Measurements from ENCODE around the gene SUCNR1.

GRCh38 chr3:151852074-151852811 lies 21.2 kb upstream of the SUCNR1 start:
- no peak for TF ChIP-seq EZH2 (IDR thresholded peaks at IDR 0.05; ENCODE audit: low read depth)
- TF ChIP-seq, protein P1, sequence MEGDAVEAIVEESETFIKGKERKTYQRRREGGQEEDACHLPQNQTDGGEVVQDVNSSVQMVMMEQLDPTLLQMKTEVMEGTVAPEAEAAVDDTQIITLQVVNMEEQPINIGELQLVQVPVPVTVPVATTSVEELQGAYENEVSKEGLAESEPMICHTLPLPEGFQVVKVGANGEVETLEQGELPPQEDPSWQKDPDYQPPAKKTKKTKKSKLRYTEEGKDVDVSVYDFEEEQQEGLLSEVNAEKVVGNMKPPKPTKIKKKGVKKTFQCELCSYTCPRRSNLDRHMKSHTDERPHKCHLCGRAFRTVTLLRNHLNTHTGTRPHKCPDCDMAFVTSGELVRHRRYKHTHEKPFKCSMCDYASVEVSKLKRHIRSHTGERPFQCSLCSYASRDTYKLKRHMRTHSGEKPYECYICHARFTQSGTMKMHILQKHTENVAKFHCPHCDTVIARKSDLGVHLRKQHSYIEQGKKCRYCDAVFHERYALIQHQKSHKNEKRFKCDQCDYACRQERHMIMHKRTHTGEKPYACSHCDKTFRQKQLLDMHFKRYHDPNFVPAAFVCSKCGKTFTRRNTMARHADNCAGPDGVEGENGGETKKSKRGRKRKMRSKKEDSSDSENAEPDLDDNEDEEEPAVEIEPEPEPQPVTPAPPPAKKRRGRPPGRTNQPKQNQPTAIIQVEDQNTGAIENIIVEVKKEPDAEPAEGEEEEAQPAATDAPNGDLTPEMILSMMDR (conservative IDR thresholded peaks at IDR 0.05) = no peak
